Measurements from ENCODE around the gene TMC7. TPM values are rescaled to one million over a fixed set of nuclear protein-coding genes. Genes with fewer than 3 reads are reported as not detected.
A peak's percentile ranks its signal among the peaks of the same experiment; 100 is the strongest.

The TMC7 gene
- total and polyA plus RNA-seq, 2 of the 13 experiments (the other 11 are each of a cell fraction or from before 2014, with no cell fraction given): 1.2 to 5.1 TPM

GRCh38 chr16:19071811-19072777 lies 88.4 kb downstream of the TMC7 start (continued):
- TF ChIP-seq AHDC1 (CRISPR knock-in tag; IDR thresholded peaks at IDR 0.05; ENCODE audit: borderline replicate concordance) (no peak), TRIM22 (IDR thresholded peaks at IDR 0.05) (no peak), LRRFIP1 (CRISPR knock-in tag; conservative IDR thresholded peaks at IDR 0.05) (no peak), SIX4 (CRISPR knock-in tag; IDR thresholded peaks at IDR 0.05) (no peak), ZFP36L1 (CRISPR knock-in tag; IDR thresholded peaks at IDR 0.05) (no peak), ATF6 (CRISPR knock-in tag; conservative IDR thresholded peaks at IDR 0.05) (no peak), ZBTB26 (CRISPR knock-in tag; IDR thresholded peaks at IDR 0.05; ENCODE audit: borderline replicate concordance) (peak; percentile 64; the same call in 1 of the 2 replicates), ZUFSP (CRISPR knock-in tag; IDR thresholded peaks at IDR 0.05; ENCODE audit: borderline replicate concordance) (no peak), GTF3A (CRISPR knock-in tag; conservative IDR thresholded peaks at IDR 0.05) (no peak), ZNF33A (CRISPR knock-in tag; IDR thresholded peaks at IDR 0.05; ENCODE audit: borderline replicate concordance) (no peak)
